ENCODE measurements around the gene KRTAP5-1.

Gene KRTAP5-1

DNA sequence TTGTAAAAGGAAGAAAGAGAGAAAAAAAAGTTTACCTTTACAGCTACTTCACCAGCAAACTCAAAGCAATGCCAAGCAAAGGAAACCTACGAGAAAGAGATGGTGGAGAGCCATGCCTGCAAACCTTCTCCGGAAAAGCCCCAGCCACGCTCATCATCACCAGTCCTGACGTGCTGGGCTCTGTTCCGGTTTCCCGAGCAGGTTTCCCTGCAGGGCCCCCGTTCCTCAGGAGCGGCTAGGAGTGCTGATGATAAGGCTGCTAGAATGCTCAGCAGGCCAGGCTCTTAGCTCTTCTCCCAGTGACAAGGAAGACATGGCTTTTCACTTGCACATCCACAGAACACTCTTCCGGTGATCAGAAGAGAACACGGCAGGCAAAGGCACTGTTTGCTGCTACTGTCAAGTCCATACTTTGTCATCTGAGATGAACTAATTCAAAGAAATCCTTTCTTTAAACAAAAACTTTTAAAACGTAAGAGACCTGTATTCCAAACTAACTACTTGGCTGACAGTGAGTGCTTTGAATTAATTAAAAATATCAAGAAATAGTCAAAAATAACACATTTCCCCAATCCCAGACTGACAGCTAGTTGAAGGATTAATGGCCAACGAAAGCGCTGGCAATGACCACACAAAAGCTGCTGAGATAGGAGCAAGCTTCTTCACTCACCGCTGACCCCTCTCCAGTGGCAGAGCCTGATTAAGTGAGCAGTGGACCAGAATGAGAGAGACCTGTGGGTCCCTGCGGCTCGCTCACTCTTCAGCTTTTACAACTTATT lies 48.8 kb downstream of the KRTAP5-1 start:
- H3K4me3 ChIP-seq (ENCODE audit: control insufficient read depth in 1 of 7, extremely low read depth in 1 of 7, insufficient read depth in 4 of 7, low read depth in 2 of 7, low read length in 6 of 7) = no peak overlapping the region
- WGBS (ENCODE audit: insufficient coverage) = 98% methylated on average over 8 of the region's 16 CpGs
- DNase-seq = no peak
- H3K27me3 ChIP-seq (replicated peaks in 2 of 5; ENCODE audit: control insufficient read depth in 4 of 5, insufficient read depth in 5 of 5, low read length in 4 of 5) = peaks cover 0 to 6% (median 2%) of the 10 kb centered on the region in 5 experiments
- no peaks in the 10 kb centered on the region for H3K9me3 ChIP-seq (ENCODE audit: control extremely low read depth in 1 of 5, control insufficient read depth in 4 of 5, insufficient read depth in 2 of 5, low read depth in 1 of 5, low read length in 4 of 5)
- POLR2A ChIA-PET = interaction anchor here (0.7 kb wide), 1 partner anchor 47 kb away, joined by 3 read pairs; no protein-coding TSS in a partner anchor
- H3K4me1 ChIP-seq (ENCODE audit: control extremely low read depth in 1 of 4, control insufficient read depth in 4 of 4, insufficient read depth in 4 of 4, low read length in 3 of 4) = peaks cover 0 to 6% (median 6%) of the 10 kb centered on the region in 4 experiments
- CTCF ChIA-PET = interaction anchor here (1.3 to 1.4 kb wide), 2 partner anchors 15 to 274 kb away, joined by 3 read pairs; no protein-coding TSS in a partner anchor
- peaks cover 2 to 28% (median 14%) of the 10 kb centered on the region in 4 experiments for H3K36me3 ChIP-seq (ENCODE audit: control insufficient read depth in 4 of 4, insufficient read depth in 4 of 4, low read length in 3 of 4)
- peak overlapping the region in 1 of 2 experiments; percentile 1 for H3K27ac ChIP-seq (ENCODE audit: insufficient read depth in 1 of 2, low read depth in 1 of 2, low read length in 2 of 2, poor library complexity in 1 of 2, severe bottlenecking in 2 of 2)

DNA sequence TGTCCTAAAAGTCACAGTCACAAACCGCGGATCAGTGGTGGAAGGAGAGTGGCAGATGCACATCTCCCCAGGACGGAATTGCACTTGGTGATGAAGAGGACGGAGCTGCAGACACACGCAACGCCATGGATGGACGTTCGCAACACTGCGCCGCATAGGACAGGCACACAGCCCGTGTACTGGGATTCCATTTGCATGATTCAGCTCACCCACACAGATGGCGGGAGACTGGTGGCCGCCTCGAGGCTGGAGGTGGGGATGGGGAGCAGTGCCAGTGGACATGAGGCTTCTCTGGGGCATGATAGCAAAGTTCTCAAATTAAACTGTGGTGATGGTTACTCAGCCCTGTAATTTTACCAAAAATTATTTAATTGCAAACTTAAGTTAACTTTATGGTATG lies 50.4 kb downstream of the KRTAP5-1 start:
- Histone ChIP-seq H3K4me1 (ENCODE audit: control extremely low read depth in 1 of 4, control insufficient read depth in 4 of 4, insufficient read depth in 4 of 4, low read length in 3 of 4) (peaks cover 0 to 6% (median 6%) of the 10 kb centered on the region in 4 experiments), H3K36me3 (ENCODE audit: control insufficient read depth in 4 of 4, insufficient read depth in 4 of 4, low read length in 3 of 4) (peaks cover 2 to 28% (median 14%) of the 10 kb centered on the region in 4 experiments), H3K9me3 (ENCODE audit: control extremely low read depth in 1 of 5, control insufficient read depth in 4 of 5, insufficient read depth in 2 of 5, low read depth in 1 of 5, low read length in 4 of 5) (no peaks in the 10 kb centered on the region), H3K27ac (ENCODE audit: insufficient read depth in 1 of 2, low read depth in 1 of 2, low read length in 2 of 2, poor library complexity in 1 of 2, severe bottlenecking in 2 of 2) (no peak overlapping the region), H3K4me3 (ENCODE audit: control insufficient read depth in 1 of 7, extremely low read depth in 1 of 7, insufficient read depth in 4 of 7, low read depth in 2 of 7, low read length in 6 of 7) (no peak overlapping the region), H3K27me3 (replicated peaks in 2 of 5; ENCODE audit: control insufficient read depth in 4 of 5, insufficient read depth in 5 of 5, low read length in 4 of 5) (peaks cover 0 to 5% (median under 1%) of the 10 kb centered on the region in 5 experiments)
- WGBS (ENCODE audit: insufficient coverage) = 98% methylated on average over 8 of the region's 14 CpGs
- no peak for DNase-seq
- POLR2A ChIA-PET = no interaction called here
- CTCF ChIA-PET = interaction anchor here (1.1 kb wide), 1 partner anchor 13 kb away, joined by 3 read pairs; no protein-coding TSS in a partner anchor

Measured in common myeloid progenitor, CD34-positive (primary cell).